PFSK-1 (cell line): Measurements from ENCODE around the gene UTS2R.

Experiments
- FOXP2 ChIP-seq: optimal IDR thresholded peaks from 2 replicates; pipeline ENCODE3; 2011; ENCODE audit warnings: borderline replicate concordance, control low read depth, inconsistent platforms; ENCODE audit not compliant: insufficient read depth; ENCODE audit errors: extremely low read length, extremely low read depth
- POLR2AphosphoS5 ChIP-seq: IDR thresholded peaks from 2 replicates; pipeline ENCODE4 v1.6.1; 2012; ENCODE audit warnings: low read depth, mild to moderate bottlenecking, control low read depth, low read length, moderate library complexity
- SIN3A ChIP-seq: IDR thresholded peaks from 2 replicates; pipeline ENCODE4 v1.6.1; 2012; ENCODE audit warnings: mild to moderate bottlenecking, low read length, moderate library complexity, borderline replicate concordance; ENCODE audit not compliant: insufficient read depth
- TAF1 ChIP-seq: IDR thresholded peaks from 2 replicates; pipeline ENCODE4 v1.6.1; 2012; ENCODE audit warnings: low read length, control low read depth, borderline replicate concordance; ENCODE audit not compliant: insufficient read depth
- TF ChIP-seq, protein P1 (sequence below), 2 experiments: IDR thresholded peaks; 2 replicates each; pipeline versions ENCODE4 v1.6.1 to v1.8.0; 2011 to 2012; ENCODE audit warnings: low read depth in 2 of 2, low read length in 2 of 2, control low read depth in 1 of 2, inconsistent platforms in 1 of 2, mild to moderate bottlenecking in 1 of 2, moderate library complexity in 1 of 2; ENCODE audit not compliant: insufficient read depth in 1 of 2

UTS2R gene

DNA sequence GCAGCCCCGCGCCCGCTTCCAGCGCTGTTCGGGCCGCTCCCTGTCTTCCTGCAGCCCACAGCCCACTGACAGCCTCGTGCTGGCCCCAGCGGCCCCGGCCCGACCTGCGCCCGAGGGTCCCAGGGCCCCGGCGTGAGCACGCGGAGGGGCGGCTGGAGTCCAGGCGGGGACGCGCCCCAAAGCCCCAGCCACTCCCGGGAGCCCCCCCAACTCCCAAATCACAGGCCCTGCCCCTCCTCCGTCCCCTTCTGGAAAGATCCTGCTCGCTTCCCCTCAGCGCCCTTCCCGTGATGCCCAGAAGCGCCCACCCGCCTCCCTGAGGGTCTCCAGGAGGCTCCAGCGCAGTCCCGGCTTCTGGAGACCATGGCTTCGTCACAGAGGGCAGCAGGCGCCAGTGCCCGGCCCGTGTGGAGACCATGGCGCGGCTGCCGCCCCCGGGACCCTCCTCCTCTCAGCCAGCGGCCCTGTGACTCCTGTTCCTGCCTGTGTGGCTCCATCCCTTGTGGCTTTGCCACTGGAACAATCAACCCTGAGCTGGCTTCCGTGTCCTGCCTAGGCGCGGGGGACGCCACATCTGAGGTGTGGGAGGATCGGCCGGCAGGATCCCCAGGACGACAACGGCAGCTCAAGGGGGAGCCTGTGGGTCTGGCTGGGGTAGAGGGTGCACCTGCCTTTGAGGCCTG, 3.9 kb downstream of the UTS2R start:
- TF ChIP-seq TAF1: no peak
- TF ChIP-seq POLR2AphosphoS5: no peak
- TF ChIP-seq, protein P1, sequence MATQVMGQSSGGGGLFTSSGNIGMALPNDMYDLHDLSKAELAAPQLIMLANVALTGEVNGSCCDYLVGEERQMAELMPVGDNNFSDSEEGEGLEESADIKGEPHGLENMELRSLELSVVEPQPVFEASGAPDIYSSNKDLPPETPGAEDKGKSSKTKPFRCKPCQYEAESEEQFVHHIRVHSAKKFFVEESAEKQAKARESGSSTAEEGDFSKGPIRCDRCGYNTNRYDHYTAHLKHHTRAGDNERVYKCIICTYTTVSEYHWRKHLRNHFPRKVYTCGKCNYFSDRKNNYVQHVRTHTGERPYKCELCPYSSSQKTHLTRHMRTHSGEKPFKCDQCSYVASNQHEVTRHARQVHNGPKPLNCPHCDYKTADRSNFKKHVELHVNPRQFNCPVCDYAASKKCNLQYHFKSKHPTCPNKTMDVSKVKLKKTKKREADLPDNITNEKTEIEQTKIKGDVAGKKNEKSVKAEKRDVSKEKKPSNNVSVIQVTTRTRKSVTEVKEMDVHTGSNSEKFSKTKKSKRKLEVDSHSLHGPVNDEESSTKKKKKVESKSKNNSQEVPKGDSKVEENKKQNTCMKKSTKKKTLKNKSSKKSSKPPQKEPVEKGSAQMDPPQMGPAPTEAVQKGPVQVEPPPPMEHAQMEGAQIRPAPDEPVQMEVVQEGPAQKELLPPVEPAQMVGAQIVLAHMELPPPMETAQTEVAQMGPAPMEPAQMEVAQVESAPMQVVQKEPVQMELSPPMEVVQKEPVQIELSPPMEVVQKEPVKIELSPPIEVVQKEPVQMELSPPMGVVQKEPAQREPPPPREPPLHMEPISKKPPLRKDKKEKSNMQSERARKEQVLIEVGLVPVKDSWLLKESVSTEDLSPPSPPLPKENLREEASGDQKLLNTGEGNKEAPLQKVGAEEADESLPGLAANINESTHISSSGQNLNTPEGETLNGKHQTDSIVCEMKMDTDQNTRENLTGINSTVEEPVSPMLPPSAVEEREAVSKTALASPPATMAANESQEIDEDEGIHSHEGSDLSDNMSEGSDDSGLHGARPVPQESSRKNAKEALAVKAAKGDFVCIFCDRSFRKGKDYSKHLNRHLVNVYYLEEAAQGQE (IDR thresholded peaks at IDR 0.05; ENCODE audit: insufficient read depth in 1 of 2, low read depth in 2 of 2, low read length in 2 of 2): no peak
- TF ChIP-seq SIN3A: no peak
- no peak for TF ChIP-seq FOXP2

DNA sequence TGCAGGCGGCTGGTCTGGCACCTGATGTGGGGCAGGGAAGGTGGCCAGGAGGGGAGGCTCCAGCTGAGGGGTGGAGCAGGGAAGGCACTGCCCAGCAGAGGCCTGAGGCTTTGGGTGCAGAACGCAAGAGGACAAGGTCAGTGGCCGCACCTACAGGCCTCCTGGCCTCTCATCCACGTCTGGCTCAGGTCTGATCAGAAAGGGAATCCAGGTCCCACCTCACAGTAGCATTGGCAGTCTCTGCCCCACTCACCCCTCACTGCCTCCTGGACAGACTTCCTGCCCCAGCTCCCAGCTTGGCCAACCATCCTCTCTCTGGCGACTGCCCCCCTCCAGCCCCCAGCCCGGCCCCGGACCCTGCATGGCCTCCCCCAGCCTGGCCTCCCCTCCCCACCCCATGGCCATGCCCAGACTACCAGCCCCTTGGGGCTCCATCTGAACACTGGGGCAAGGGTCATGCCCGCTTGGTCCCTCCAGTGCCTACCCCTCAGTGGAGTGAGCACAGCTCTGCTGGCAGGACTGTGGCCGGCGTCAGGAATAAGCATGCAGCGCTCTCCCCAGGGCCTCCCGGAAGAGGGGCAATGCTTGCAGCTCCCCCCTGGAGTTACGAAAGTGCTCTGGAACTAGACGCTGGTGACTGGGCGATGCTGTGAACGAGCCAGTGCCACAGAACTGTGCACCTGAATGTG, 4.6 kb downstream of the UTS2R start:
- TF ChIP-seq, protein P1 (IDR thresholded peaks at IDR 0.05; ENCODE audit: insufficient read depth in 1 of 2, low read depth in 2 of 2, low read length in 2 of 2): no peak
- TF ChIP-seq POLR2AphosphoS5 (no peak), FOXP2 (no peak), TAF1 (no peak), SIN3A (no peak)

DNA sequence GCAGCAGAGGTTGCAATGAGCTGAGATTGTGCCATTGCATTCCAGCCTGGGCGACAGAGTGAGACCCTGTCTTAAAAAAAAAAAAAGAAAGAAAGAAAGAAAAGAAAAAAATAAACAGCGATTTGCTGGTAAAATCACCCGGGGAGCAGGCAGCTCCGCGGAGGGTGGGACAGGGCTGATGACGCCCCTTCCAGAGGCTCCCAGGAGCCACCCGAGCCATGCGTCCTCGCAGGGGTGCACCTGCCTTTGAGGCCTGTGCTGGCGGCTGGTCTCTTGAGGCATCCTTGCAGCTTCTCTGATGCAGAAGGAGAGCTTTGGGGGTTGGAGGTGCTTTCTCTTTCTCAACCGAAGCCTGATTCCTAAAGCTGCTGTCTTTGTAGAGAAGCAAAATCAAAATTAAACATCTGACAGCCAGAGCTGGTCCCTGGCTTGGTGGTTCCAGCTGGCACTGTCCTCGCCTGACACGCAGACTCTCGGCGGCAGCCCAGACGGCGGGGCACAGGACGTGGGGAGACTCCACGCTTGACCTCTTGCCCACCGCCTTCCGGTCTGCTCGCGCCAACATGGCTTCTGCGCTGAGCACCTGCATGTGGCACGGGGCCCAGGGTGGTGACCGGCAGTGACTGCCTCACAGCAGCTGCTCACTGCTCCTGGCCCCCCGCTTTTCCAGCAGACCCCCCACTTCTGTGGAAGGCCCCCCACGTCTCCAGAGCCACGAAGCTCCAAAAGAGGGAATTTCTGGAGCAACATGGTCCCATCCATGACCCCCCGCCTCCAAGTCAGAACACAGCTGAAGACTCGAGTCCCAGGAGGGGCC, 6.6 kb downstream of the UTS2R start:
- TF ChIP-seq, protein P1 (IDR thresholded peaks at IDR 0.05; ENCODE audit: insufficient read depth in 1 of 2, low read depth in 2 of 2, low read length in 2 of 2): no peak
- TF ChIP-seq FOXP2: no peak
- TF ChIP-seq POLR2AphosphoS5: no peak
- TF ChIP-seq SIN3A: no peak
- no peak for TF ChIP-seq TAF1

DNA sequence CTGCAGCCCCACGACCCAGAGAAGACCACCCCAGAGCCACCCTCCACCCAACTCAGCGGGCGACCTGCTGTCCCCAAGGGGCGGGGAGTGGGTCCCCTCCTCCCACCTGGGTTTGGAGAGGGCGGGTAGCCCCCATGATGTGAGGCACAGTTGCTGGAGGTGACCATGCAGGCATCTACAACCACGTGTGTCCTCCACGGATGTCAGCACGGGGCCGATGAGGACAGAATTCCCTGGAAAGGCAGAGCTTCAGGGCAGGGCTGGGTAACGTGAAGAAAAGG, 7.1 kb downstream of the UTS2R start:
- TF ChIP-seq TAF1 (no peak), POLR2AphosphoS5 (no peak), FOXP2 (no peak), SIN3A (no peak)
- TF ChIP-seq, protein P1 (IDR thresholded peaks at IDR 0.05; ENCODE audit: insufficient read depth in 1 of 2, low read depth in 2 of 2, low read length in 2 of 2): no peak
